ENCODE measurements around the gene PLEKHN1.
A peak's percentile ranks its signal among the peaks of the same experiment; 100 is the strongest.
"Not testable (repeated sequence)": the region's sequence is repeated elsewhere in the genome, so short reads cannot be mapped to it uniquely, and the experiment has no call there.

Gene PLEKHN1

DNA sequence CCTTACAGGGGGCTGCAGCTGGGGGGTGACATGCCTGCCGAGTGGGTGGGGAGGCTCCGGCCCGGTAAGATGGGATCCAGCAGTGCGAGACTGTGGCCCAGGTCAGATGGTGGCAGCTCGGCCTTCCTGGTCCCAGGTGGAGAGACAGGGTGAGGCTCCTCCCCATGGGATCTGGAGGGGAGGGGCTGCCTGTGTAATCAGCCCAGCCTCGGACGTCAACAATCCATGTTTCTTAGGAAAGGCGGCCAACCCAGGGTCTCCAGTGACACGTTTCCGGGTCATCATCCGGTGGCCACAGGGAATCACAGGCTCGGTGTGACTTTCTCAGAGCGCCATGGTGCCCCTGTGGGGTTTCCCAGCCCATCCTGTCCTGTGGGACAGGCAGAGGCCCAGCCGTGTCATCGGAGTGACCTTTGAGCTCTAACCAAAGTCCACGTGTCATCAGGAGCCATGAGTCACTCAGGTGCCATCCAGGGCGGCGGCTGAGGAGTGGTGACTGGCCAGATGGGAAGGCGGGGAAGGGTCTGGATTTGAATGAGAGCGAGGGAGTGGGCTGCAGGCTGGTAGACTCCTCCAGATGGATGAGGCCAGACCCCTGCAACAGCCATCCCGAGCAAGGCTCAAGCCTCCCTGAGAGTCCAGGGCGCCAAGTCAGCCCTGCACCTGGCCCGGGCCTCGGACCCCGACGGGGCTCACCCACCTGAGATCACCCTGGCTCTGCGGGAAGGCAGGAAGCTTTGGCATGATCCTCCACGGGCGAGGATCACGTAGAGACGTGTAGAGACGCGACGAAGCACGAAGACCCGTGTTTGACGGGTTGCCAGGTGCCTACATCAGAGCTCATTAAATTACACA lies 40.2 kb downstream of the PLEKHN1 start:
- Mint-ChIP-seq H3K4me3 (no peak overlapping the region), H3K9me3 (no peaks in the 10 kb centered on the region), H3K27me3 (peaks cover 53% of the 10 kb centered on the region), H3K27ac (peak overlapping the region in 1 of 2 donors; percentile 16), H3K4me1 (peaks cover 24% of the 10 kb centered on the region)
- DNase-seq (peak in 1 of 2 donors; percentile 15), ATAC-seq (no peak)

DNA sequence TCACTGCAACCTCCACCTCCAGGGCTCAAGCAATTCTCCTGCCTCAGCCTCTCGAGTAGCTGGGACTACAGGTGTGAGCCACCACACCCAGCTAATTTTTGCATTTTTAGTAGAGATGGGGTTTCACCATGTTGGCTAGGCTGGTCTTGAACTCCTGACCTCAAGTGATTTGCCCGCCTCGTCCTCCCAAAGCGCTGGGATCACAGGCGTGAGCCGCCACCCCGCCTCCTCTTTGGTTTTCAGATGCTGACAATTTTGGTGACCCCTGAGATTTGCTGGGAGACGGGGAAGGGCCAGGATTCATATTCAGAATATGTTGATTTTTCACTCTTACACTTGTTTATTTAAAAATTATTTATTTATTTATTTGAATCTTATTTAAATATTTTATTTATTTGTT lies 43.8 kb downstream of the PLEKHN1 start:
- H3K27me3 Mint-ChIP-seq, result peaks cover 19% of the 10 kb centered on the region
- not testable (repeated sequence) for H3K9me3 Mint-ChIP-seq, ATAC-seq, H3K27ac Mint-ChIP-seq, H3K4me3 Mint-ChIP-seq, DNase-seq
- peaks cover 35% of the 10 kb centered on the region for H3K4me1 Mint-ChIP-seq

DNA sequence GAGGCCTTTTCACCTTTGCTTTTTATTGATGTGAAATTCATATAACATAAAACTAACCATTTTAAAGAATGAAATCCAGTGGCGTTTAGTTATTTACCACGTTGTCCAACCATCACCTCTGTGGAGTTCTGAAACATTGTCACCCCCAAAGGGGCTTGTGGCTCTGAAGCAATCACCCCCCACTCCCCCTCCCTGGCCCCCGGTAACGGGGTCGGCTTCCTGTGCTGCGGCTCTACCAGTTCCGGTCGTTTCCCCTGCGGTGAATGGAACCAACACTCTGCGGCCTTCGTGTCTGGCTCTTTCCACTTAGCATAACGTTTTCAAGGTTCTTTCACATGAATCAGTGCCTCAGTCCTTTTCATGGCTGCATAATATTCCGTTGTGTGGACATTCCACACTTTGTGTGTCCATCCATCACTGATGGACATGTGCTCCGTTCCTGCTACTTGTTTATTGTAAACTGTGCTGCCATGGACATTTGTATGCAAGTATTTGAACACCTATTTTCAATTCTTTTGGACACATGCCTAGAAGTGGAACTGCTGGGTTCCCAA lies 45.2 kb downstream of the PLEKHN1 start:
- Mint-ChIP-seq H3K4me1 (peaks cover 30% of the 10 kb centered on the region), H3K9me3 (no peaks in the 10 kb centered on the region), H3K4me3 (no peak overlapping the region), H3K27me3 (peaks cover 5% of the 10 kb centered on the region), H3K27ac (peak overlapping the region in 1 of 2 donors; percentile 27)
- DNase-seq (no peak), ATAC-seq (no peak)

DNA sequence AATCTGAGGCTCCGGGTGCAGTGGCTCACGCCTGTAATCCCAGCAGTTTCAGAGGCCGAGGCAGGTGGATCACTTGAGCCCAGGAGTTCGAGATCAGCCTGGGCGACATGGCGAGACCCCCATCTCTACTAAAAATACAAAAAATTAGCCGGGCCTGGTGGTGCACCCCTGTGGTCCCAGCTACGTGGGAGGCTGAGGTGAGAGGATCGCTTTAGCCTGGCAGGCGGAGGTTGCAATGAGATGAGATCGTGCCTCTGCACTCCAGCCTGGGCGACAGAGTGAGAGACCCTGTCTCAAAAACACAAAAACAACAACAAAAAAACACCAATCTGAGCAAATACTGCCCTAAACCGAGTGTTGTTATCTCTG lies 46.4 kb downstream of the PLEKHN1 start:
- Mint-ChIP-seq H3K27ac (peak overlapping the region; percentile 88 to 99), H3K4me3 (peak overlapping the region; percentile 91 to 99), H3K4me1 (peaks cover 37% of the 10 kb centered on the region)
- ATAC-seq, result peak; percentile 26
- not testable (repeated sequence) for H3K9me3 Mint-ChIP-seq, H3K27me3 Mint-ChIP-seq, DNase-seq

DNA sequence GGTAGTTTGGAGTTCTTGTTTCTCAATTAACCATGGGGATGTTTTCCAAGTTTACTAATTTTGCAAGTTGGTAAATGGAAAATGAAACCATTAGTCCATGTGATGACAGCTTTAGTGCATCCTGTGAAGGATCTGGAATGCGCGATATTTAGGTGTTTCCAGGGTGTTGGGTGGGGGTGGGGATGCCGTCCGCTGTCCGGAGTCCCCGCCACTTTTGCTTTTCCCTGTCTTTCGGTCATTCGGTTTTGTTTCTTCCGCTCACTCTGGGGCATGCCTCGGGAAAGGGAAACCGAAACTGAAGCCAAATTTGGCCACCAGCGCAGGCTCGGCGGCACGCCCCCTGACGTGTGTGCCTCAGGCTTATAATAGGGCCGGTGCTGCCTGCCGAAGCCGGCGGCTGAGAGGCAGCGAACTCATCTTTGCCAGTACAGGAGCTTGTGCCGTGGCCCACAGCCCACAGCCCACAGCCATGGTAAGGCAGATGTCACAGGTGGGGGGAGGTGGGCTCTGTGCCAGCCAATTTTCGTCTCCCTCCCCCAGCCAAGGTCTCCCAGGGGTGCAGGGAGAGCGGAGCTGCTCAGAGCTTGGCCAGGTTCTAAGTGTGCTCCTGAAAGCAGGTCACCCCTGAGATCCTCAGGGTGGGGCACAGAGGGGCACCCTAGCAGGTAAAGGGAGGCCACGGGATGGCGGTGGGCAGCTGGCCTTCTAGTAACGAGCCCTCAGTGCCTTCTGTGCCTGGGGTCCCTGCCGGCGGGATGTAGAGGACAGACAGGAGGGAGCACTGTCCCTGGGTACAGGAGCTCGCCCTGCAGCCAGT lies 47.0 kb downstream of the PLEKHN1 start, which contains the start of gene ISG15:
TSS of gene ISG15 (plus strand) at position 393 of the 817 bp plus-strand sequence. CDS start at position 470, 77 bp downstream.
- Mint-ChIP-seq H3K9me3 (no peaks in the 10 kb centered on the region), H3K27ac (peak within 1 kb of the TSS; percentile 92 to 99), H3K4me1 (peaks cover 37% of the 10 kb centered on the region), H3K27me3 (no peaks in the 10 kb centered on the region), H3K4me3 (peak within 1 kb of the TSS; percentile 91 to 99)
- ATAC-seq (peak; percentile 96), DNase-seq (peak; percentile 77 to 90)

DNA sequence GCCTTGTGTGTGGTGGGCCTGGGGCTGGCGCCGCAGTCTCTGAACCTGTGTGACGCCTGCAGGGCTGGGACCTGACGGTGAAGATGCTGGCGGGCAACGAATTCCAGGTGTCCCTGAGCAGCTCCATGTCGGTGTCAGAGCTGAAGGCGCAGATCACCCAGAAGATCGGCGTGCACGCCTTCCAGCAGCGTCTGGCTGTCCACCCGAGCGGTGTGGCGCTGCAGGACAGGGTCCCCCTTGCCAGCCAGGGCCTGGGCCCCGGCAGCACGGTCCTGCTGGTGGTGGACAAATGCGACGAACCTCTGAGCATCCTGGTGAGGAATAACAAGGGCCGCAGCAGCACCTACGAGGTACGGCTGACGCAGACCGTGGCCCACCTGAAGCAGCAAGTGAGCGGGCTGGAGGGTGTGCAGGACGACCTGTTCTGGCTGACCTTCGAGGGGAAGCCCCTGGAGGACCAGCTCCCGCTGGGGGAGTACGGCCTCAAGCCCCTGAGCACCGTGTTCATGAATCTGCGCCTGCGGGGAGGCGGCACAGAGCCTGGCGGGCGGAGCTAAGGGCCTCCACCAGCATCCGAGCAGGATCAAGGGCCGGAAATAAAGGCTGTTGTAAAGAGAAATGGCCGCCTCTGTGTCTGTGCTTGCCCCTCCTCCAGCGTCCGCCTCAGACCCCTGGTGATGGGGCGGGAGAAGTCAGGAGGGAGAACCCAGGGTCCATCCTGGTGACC lies 47.8 kb downstream of the PLEKHN1 start:
- H3K9me3 Mint-ChIP-seq, result no peaks in the 10 kb centered on the region
- peaks cover 37% of the 10 kb centered on the region for H3K4me1 Mint-ChIP-seq
- ATAC-seq (no peak), DNase-seq (no peak)
- peak overlapping the region; percentile 91 to 99 for H3K4me3 Mint-ChIP-seq
- no peaks in the 10 kb centered on the region for H3K27me3 Mint-ChIP-seq
- peak overlapping the region; percentile 92 to 99 for H3K27ac Mint-ChIP-seq

DNA sequence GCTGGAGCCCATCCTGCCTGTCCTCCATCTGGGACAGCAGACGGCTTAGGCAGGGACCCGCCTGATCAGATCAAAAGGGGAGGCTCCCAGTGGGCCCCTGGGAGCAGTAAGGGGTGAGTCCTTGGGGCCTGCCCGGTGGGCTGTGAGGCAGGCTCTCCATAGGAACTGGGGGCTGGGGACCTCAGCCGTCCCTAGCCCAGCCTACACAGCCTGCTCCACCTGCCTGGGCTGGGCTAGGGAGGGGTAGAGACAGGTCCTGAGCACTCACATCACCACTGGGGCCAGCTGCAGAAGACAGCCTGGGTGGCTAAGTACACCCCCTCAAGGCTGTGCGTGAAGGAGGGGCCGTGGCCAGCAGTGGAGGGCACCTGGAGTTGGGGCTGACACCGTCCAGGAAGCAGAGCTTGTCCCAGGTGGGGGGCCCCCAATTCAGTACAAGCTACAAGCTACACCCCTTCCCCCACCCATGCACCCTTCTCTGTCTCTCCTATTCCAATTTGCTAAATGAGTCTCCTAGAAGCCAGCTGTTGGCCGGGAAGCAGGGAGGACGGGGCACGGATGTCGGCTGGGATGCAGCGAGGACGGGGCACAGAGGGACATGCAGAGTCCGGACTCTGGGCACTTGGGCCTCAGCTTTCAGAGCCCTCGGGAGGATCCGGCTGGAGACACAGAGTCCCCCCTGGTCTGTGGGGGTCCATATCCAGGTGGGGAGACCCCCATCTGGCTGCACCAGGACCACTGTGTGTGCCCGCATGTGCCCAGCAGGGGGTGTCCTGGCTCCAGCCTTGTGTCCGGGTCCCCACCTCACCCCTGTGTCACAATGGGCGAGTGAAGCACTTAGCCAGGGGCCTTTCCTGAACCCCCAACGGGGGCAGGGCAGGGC lies 48.8 kb downstream of the PLEKHN1 start:
- no peak for ATAC-seq
- Mint-ChIP-seq H3K9me3 (no peaks in the 10 kb centered on the region), H3K27me3 (no peaks in the 10 kb centered on the region), H3K27ac (peak overlapping the region; percentile 92 to 99), H3K4me3 (peak overlapping the region; percentile 91 to 99), H3K4me1 (peaks cover 37% of the 10 kb centered on the region)
- no peak for DNase-seq

DNA sequence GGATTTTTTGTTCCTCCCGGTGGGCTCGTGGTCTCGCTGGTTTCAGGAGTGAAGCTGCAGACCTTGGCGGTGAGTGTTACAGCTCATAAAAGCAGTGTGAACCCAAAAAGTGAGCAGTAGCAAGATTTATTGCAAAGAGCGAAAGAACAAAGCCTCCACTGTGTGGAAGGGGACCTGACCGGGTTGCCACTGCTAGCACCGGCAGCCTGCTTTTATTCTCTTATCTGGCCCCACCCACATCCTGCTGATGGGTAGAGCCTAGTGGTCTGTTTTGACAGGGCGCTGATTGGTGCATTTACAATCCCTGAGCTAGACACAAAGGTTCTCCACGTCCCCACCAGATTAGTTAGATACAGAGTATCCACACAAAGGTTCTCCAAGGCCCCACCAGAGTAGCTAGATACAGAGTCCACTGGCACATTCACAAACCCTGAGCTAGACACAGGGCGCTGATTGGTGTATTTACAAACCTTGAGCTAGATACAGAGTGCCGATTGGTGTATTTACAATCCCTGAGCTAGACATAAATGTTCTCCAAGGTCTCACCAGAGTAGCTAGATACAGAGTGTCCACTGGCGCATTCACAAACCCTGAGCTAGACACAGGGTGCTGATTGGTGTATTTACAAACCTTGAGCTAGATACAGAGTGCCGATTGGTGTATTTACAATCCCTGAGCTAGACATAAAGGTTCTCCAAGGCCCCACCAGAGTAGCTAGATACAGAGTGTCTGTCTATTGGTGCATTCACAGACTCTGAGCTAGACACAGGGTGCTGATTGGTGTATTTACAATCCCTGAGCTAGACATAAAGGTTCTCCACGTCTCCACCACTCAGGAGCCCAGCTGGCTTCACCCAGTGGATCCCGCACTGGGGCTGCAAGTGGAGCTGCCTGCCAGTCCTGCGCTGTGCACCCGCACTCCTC lies 51.4 kb downstream of the PLEKHN1 start:
- ATAC-seq, H3K27me3 Mint-ChIP-seq, H3K27ac Mint-ChIP-seq, DNase-seq, H3K9me3 Mint-ChIP-seq: not testable (repeated sequence)
- H3K4me1 Mint-ChIP-seq, result peaks cover 53% of the 10 kb centered on the region
- H3K4me3 Mint-ChIP-seq, result peak overlapping the region; percentile 15 to 52

DNA sequence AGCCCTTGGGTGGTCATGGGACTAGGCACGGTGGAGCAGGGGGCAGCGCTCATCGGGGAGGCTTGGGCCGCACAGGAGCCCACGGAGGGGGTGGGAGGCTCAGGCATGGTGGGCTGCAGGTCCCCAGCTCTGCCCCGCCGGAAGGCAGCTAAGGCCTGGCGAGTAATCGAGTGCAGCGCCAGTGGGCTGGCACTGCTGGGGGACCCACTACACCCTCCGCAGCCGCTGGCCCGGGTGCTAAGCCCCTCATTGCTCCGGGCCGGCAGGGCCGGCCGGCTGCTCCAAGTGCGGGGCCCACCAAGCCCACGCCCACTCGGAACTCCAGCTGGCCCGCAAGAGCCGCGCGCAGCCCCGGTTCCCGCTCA lies 52.0 kb downstream of the PLEKHN1 start:
- Mint-ChIP-seq H3K27me3 (peaks cover 13% of the 10 kb centered on the region), H3K4me1 (peaks cover 53% of the 10 kb centered on the region)
- ATAC-seq, H3K9me3 Mint-ChIP-seq, H3K27ac Mint-ChIP-seq, H3K4me3 Mint-ChIP-seq, DNase-seq: not testable (repeated sequence)

DNA sequence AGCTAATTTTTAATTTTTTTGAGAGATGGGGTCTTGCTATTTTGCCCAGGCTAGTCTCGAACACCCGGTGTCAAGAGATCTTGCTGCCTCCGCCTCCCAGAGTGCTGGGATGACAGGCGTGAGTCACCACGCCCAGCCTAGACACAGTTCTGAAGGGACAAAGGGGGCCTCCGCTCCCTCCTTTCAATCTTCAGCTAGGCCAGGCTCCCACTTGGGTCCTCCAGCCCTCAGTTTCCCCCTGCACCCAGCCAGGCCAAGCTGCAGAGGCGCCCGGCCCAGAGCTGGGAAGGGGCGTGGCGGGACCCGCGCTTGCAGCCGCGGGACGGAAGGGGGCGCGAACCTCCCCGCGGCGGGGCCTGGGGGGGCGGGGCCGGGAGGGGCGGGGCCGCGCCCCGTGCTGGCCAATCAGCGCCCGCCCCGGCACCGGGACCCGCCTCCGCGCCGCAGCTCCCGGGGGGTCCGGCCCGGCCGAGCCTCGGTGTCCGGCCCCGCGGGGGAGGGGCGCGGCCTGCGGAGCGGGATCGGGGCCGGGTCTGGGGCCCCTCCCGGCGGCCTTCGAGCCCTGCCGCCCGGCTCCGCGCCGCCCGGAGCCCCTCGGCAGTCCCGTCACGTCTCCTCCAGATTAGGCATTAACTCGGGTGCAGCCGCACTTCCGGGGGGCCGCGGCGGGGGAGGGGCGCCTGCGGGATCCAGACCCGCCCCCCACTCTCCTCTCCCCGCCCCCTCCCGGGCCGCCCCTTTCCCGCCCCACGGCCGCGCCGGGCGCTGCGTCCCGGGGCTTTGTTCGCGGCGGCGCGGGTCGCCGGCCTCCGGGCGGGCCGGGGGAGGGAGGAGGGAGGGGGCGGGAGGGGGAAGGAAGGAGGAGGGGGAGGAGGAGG lies 53.1 kb downstream of the PLEKHN1 start:
- Mint-ChIP-seq H3K27ac (peak overlapping the region in 1 of 2 donors; percentile 19), H3K4me1 (peaks cover 44% of the 10 kb centered on the region), H3K4me3 (peak overlapping the region; percentile 57 to 64), H3K27me3 (peaks cover 15% of the 10 kb centered on the region), H3K9me3 (no peaks in the 10 kb centered on the region)
- ATAC-seq (peak; percentile 73), DNase-seq (peak; percentile 81 to 87)

DNA sequence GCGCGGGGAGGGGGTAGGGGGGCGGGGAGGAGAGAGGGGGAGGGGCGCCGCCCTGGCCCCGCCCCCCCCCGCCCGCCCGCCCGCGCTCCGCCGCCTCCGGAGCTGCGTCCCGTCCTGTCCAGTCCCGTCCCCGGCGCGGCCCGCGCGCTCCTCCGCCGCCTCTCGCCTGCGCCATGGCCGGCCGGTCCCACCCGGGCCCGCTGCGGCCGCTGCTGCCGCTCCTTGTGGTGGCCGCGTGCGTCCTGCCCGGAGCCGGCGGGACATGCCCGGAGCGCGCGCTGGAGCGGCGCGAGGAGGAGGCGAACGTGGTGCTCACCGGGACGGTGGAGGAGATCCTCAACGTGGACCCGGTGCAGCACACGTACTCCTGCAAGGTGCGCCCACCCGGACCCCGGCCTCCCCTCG lies 53.7 kb downstream of the PLEKHN1 start, which contains the start of gene AGRN:
TSS of gene AGRN (plus strand) at position 121 of the 405 bp plus-strand sequence. CDS start at position 174, 53 bp downstream.
- Mint-ChIP-seq H3K4me3 (peak within 1 kb of the TSS; percentile 69 to 84), H3K4me1 (peaks cover 38% of the 10 kb centered on the region), H3K9me3 (no peaks in the 10 kb centered on the region), H3K27me3 (peaks cover 15% of the 10 kb centered on the region), H3K27ac (peak within 1 kb of the TSS in 1 of 2 donors; percentile 19)
- ATAC-seq, result peak; percentile 34
- peak in 1 of 2 donors; percentile 51 for DNase-seq

DNA sequence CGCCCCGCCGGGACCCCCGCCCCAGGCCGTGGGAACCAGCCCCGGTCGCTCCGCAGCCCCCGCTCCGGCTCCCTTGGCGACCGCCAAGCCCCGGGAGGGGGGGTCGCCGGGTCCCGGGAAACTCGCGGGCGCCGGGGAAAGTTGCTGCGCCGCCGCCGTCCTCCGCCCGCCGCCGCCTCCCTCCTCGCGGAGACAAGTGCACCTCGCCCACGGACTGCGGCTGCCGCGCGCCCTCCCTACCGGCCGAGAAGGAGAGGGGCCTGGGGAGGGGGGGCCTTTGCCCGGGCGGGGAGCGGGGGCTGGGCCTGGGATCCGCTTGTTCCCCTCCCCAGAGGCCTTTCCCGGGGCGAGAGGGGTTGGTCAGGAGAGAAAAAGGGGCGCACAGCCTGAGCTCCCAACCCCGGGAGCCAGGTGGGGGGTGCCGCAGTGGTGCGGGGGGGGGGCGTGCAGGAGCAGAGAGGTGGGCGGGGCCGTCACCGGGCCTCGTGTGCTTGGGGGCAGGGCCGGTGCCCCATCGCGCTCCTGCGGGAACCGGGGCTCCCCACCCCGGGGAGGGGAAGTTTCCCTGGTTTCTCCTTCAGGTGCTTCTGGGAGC lies 54.2 kb downstream of the PLEKHN1 start:
- peak; percentile 20 for ATAC-seq
- DNase-seq, result peak in 1 of 2 donors; percentile 47
- peaks cover 33% of the 10 kb centered on the region for H3K4me1 Mint-ChIP-seq
- no peak overlapping the region for H3K27ac Mint-ChIP-seq
- H3K27me3 Mint-ChIP-seq, result peaks cover 15% of the 10 kb centered on the region
- H3K4me3 Mint-ChIP-seq, result peak overlapping the region; percentile 56 to 70
- no peaks in the 10 kb centered on the region for H3K9me3 Mint-ChIP-seq

Measured in stimulated activated naive CD8-positive, alpha-beta T cell treated with anti-CD3 and anti-CD28 coated beads, Interleukin-15, amount 100 ng/mL, for 72 hours (primary cell).